ENCODE results near the gene CYP27B1.

The CYP27B1 gene

GRCh38 chr12:57764662-57765002, 2.2 kb downstream of the CYP27B1 start:
- H3K27me3 ChIP-seq (ENCODE audit: insufficient read depth, low read length) = peaks cover 24% of the 10 kb centered on the region
- H3K4me3 ChIP-seq (ENCODE audit: low read depth, low read length, poor library complexity, severe bottlenecking) = peak overlapping the region; percentile 47
- H3K79me2 ChIP-seq (ENCODE audit: insufficient read depth, low read length) = no peaks in the 10 kb centered on the region
- H3K4me2 ChIP-seq (ENCODE audit: low read length) = peak overlapping the region; percentile 66
- TF ChIP-seq, protein P1, sequence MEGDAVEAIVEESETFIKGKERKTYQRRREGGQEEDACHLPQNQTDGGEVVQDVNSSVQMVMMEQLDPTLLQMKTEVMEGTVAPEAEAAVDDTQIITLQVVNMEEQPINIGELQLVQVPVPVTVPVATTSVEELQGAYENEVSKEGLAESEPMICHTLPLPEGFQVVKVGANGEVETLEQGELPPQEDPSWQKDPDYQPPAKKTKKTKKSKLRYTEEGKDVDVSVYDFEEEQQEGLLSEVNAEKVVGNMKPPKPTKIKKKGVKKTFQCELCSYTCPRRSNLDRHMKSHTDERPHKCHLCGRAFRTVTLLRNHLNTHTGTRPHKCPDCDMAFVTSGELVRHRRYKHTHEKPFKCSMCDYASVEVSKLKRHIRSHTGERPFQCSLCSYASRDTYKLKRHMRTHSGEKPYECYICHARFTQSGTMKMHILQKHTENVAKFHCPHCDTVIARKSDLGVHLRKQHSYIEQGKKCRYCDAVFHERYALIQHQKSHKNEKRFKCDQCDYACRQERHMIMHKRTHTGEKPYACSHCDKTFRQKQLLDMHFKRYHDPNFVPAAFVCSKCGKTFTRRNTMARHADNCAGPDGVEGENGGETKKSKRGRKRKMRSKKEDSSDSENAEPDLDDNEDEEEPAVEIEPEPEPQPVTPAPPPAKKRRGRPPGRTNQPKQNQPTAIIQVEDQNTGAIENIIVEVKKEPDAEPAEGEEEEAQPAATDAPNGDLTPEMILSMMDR (IDR thresholded peaks at IDR 0.05; ENCODE audit: low read length) = no peak
- TF ChIP-seq EZH2 (IDR thresholded peaks at IDR 0.05; ENCODE audit: borderline replicate concordance, low read length) = no peak
- no peaks in the 10 kb centered on the region for H3K9me2 ChIP-seq (ENCODE audit: low read depth, low read length)
- peaks cover 20% of the 10 kb centered on the region for H3K4me1 ChIP-seq (ENCODE audit: insufficient read depth, low read length, severe bottlenecking)
- H4K20me1 ChIP-seq (ENCODE audit: insufficient read depth, low read length) = no peaks in the 10 kb centered on the region
- no peak overlapping the region for H2AFZ ChIP-seq (ENCODE audit: low read length)
- no peaks in the 10 kb centered on the region for H3K9me3 ChIP-seq (ENCODE audit: low read length)
- H3K27ac ChIP-seq (ENCODE audit: low read depth, low read length, poor library complexity, severe bottlenecking) = no peak overlapping the region
- H3K9ac ChIP-seq (ENCODE audit: low read length) = peak overlapping the region; percentile 36; the same call in 1 of the 2 replicates
- peaks cover 26% of the 10 kb centered on the region for H3K36me3 ChIP-seq (ENCODE audit: insufficient read depth, low read length)
- H3F3A ChIP-seq (ENCODE audit: insufficient read depth, low read length) = no peaks in the 10 kb centered on the region

- Histone ChIP-seq H3K9ac (ENCODE audit: low read length) (no peak overlapping the region), H3F3A (ENCODE audit: insufficient read depth, low read length) (no peaks in the 10 kb centered on the region), H3K9me3 (ENCODE audit: low read length) (no peaks in the 10 kb centered on the region), H3K4me1 (ENCODE audit: insufficient read depth, low read length, severe bottlenecking) (peaks cover 20% of the 10 kb centered on the region), H3K4me3 (ENCODE audit: low read depth, low read length, poor library complexity, severe bottlenecking) (no peak overlapping the region), H3K27ac (ENCODE audit: low read depth, low read length, poor library complexity, severe bottlenecking) (no peak overlapping the region), H3K9me2 (ENCODE audit: low read depth, low read length) (no peaks in the 10 kb centered on the region), H3K79me2 (ENCODE audit: insufficient read depth, low read length) (no peaks in the 10 kb centered on the region), H4K20me1 (ENCODE audit: insufficient read depth, low read length) (no peaks in the 10 kb centered on the region), H2AFZ (ENCODE audit: low read length) (no peak overlapping the region), H3K4me2 (ENCODE audit: low read length) (no peak overlapping the region), H3K27me3 (ENCODE audit: insufficient read depth, low read length) (peaks cover 24% of the 10 kb centered on the region), H3K36me3 (ENCODE audit: insufficient read depth, low read length) (peaks cover 25% of the 10 kb centered on the region)
- TF ChIP-seq, protein P1 (IDR thresholded peaks at IDR 0.05; ENCODE audit: low read length) = no peak
- TF ChIP-seq EZH2 (IDR thresholded peaks at IDR 0.05; ENCODE audit: borderline replicate concordance, low read length) = no peak
Observed at GRCh38 chr12:57763881-57764661, 2.8 kb downstream of the CYP27B1 start.

DNA sequence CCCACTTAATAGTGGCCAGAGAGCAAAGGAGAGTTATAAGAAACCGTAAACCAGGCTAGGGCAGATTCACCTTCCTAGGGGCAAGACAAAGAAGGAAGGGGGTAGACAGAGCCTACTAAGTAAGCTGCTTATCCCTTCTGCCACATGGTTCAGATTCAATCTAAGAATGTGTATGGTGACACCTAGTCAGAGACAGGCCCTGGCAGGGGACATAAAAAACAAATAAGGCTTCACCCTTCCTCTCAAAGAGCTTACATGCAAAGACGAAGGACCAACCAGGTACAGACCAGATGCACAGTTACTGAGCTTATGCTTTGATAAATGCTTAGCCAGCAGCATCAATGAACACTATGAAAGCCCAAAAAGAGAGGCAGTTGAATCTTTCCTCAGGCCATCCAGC, 4.4 kb downstream of the CYP27B1 start:
- Histone ChIP-seq H3K4me2 (ENCODE audit: low read length) (no peak overlapping the region), H3K9me2 (ENCODE audit: low read depth, low read length) (no peaks in the 10 kb centered on the region), H3K36me3 (ENCODE audit: insufficient read depth, low read length) (peaks cover 27% of the 10 kb centered on the region), H3K4me3 (ENCODE audit: low read depth, low read length, poor library complexity, severe bottlenecking) (no peak overlapping the region), H3K79me2 (ENCODE audit: insufficient read depth, low read length) (no peaks in the 10 kb centered on the region), H3K27ac (ENCODE audit: low read depth, low read length, poor library complexity, severe bottlenecking) (no peak overlapping the region), H4K20me1 (ENCODE audit: insufficient read depth, low read length) (no peaks in the 10 kb centered on the region), H2AFZ (ENCODE audit: low read length) (no peak overlapping the region), H3K9me3 (ENCODE audit: low read length) (no peaks in the 10 kb centered on the region), H3K27me3 (ENCODE audit: insufficient read depth, low read length) (peaks cover 24% of the 10 kb centered on the region), H3K4me1 (ENCODE audit: insufficient read depth, low read length, severe bottlenecking) (peaks cover 20% of the 10 kb centered on the region), H3F3A (ENCODE audit: insufficient read depth, low read length) (no peaks in the 10 kb centered on the region), H3K9ac (ENCODE audit: low read length) (no peak overlapping the region)
- no peak for TF ChIP-seq EZH2 (IDR thresholded peaks at IDR 0.05; ENCODE audit: borderline replicate concordance, low read length)
- TF ChIP-seq, protein P1 (IDR thresholded peaks at IDR 0.05; ENCODE audit: low read length) = no peak

Measured in OCI-LY1 (cell line).